ENCODE data around the gene HLA-DPB1. TPM values are rescaled to one million over a fixed set of nuclear protein-coding genes. Genes with fewer than 3 reads are reported as not detected.

The HLA-DPB1 gene
- total RNA-seq, 1 donor from 2014 or later: 13.5 TPM

DNA sequence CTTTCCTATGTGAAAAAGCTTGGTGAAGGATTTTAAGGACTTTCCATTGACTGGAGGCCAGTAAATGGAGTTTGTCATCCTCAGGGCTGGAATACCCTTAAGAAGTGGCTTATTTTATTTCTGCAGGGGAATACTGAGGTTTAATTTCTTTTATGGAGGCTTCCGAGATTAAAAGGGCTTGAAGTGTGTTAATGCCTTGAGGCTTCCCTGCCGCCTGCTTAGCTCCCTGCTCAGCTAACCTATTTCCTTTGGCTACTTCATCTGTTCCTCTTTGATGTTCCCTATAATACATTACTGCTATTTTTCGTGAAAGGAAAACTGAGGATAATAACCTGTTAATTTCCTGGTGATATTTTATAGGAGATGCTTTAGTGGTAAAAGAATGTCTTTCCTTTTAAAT, 44.2 kb downstream of the HLA-DPB1 start:
- peaks cover 37% of the 10 kb centered on the region for H3K4me1 Mint-ChIP-seq (ENCODE audit: low read depth)

DNA sequence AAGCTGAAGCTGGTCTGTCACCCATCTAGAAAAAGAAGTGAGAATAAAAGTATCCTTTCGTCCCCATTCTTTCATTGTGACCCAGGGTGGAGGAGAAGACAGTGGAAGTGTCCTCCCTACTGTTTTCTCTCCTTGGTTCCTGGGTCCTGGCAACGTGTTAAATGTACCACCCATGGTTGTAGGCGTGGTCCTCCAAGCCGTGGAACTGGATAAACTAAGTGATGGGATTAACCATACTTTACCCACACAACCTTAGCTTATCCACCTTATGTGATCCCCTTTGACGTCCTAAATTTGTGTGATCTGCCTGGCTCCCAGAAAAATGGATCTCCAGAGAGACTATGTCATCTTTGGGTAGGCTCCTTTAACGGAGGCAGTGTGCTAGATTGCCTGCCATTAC, 47.4 kb downstream of the HLA-DPB1 start:
- H3K4me3 Mint-ChIP-seq (ENCODE audit: low read depth): no peak overlapping the region
- TF ChIP-seq, protein P1, sequence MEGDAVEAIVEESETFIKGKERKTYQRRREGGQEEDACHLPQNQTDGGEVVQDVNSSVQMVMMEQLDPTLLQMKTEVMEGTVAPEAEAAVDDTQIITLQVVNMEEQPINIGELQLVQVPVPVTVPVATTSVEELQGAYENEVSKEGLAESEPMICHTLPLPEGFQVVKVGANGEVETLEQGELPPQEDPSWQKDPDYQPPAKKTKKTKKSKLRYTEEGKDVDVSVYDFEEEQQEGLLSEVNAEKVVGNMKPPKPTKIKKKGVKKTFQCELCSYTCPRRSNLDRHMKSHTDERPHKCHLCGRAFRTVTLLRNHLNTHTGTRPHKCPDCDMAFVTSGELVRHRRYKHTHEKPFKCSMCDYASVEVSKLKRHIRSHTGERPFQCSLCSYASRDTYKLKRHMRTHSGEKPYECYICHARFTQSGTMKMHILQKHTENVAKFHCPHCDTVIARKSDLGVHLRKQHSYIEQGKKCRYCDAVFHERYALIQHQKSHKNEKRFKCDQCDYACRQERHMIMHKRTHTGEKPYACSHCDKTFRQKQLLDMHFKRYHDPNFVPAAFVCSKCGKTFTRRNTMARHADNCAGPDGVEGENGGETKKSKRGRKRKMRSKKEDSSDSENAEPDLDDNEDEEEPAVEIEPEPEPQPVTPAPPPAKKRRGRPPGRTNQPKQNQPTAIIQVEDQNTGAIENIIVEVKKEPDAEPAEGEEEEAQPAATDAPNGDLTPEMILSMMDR (IDR thresholded peaks at IDR 0.05; ENCODE audit: unreplicated experiment): no peak
- peaks cover 4% of the 10 kb centered on the region for H3K36me3 Mint-ChIP-seq (ENCODE audit: insufficient read depth)
- peaks cover 7% of the 10 kb centered on the region for H3K27me3 Mint-ChIP-seq
- peaks cover 28% of the 10 kb centered on the region for H3K4me1 Mint-ChIP-seq (ENCODE audit: low read depth)
- H3K9me3 Mint-ChIP-seq (ENCODE audit: low read depth): peaks cover 9% of the 10 kb centered on the region
- peak overlapping the region; percentile 93 for H3K27ac Mint-ChIP-seq
- no peak for DNase-seq (ENCODE audit: low spot score, unreplicated experiment)

More for the DNA sequence above, 44.2 kb downstream of the HLA-DPB1 start:
- Mint-ChIP-seq H3K27me3 (peaks cover 38% of the 10 kb centered on the region), H3K36me3 (ENCODE audit: insufficient read depth) (peaks cover 4% of the 10 kb centered on the region), H3K4me3 (ENCODE audit: low read depth) (no peak overlapping the region), H3K9me3 (ENCODE audit: low read depth) (peaks cover 9% of the 10 kb centered on the region), H3K27ac (no peak overlapping the region)
- TF ChIP-seq, protein P1 (IDR thresholded peaks at IDR 0.05; ENCODE audit: unreplicated experiment): no peak
- DNase-seq (ENCODE audit: low spot score, unreplicated experiment): no peak

- Mint-ChIP-seq H3K4me1 (ENCODE audit: low read depth) (peaks cover 26% of the 10 kb centered on the region), H3K27me3 (peaks cover 8% of the 10 kb centered on the region), H3K36me3 (ENCODE audit: insufficient read depth) (peaks cover 4% of the 10 kb centered on the region), H3K27ac (peak overlapping the region; percentile 7), H3K4me3 (ENCODE audit: low read depth) (no peak overlapping the region), H3K9me3 (ENCODE audit: low read depth) (peaks cover 9% of the 10 kb centered on the region)
- no peak for DNase-seq (ENCODE audit: low spot score, unreplicated experiment)
- TF ChIP-seq, protein P1 (IDR thresholded peaks at IDR 0.05; ENCODE audit: unreplicated experiment): peak; percentile 57
These were observed 48.1 kb downstream of the HLA-DPB1 start for GRCh38 chr6:33123732-33124524.

DNA sequence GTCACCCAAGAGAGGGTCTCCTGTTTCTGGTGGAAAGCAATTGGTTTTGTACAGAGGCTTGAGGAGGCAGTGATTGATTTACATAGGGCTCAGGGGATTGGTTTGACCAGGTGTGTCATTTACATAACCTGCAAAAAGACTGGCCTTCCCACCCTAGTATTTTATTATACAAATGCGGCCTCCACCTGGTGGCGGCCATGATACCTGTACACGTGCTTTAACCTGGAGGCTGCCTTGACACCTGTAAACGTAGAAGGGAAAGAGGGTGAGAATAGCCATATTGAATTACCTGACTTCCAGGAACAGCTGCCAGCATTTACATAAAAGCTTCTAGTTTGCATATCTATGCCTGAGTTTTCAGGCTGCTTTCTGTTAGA, 48.7 kb downstream of the HLA-DPB1 start:
- TF ChIP-seq, protein P1 (IDR thresholded peaks at IDR 0.05; ENCODE audit: unreplicated experiment): no peak
- Mint-ChIP-seq H3K4me1 (ENCODE audit: low read depth) (peaks cover 26% of the 10 kb centered on the region), H3K36me3 (ENCODE audit: insufficient read depth) (peaks cover 4% of the 10 kb centered on the region), H3K27me3 (peaks cover 13% of the 10 kb centered on the region), H3K4me3 (ENCODE audit: low read depth) (no peak overlapping the region), H3K9me3 (ENCODE audit: low read depth) (peaks cover 9% of the 10 kb centered on the region), H3K27ac (no peak overlapping the region)
- no peak for DNase-seq (ENCODE audit: low spot score, unreplicated experiment)

DNA sequence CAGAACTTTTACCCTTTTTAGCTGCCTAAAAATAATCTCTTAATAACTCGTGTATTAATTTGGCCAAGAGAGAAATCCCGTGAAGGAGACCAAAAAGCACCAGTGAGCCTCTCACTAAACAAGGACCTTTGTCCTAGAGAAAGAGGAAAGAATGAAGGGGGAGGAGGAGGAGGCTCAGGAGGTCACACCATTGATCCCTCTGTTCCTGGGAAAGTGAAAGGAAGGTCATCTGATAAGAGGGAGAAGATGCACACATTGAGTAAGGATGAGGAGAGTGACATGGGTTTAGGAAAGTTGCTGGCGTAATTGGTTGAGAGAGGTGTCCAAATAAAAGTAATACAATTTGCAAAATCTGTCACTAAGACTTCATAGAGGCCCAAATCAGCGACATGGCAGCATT, 49.2 kb downstream of the HLA-DPB1 start:
- H3K4me1 Mint-ChIP-seq (ENCODE audit: low read depth): peaks cover 26% of the 10 kb centered on the region
- peaks cover 16% of the 10 kb centered on the region for H3K27me3 Mint-ChIP-seq
- H3K27ac Mint-ChIP-seq: no peak overlapping the region
- H3K36me3 Mint-ChIP-seq (ENCODE audit: insufficient read depth): peaks cover 4% of the 10 kb centered on the region
- DNase-seq (ENCODE audit: low spot score, unreplicated experiment): no peak
- H3K9me3 Mint-ChIP-seq (ENCODE audit: low read depth): peaks cover 9% of the 10 kb centered on the region
- TF ChIP-seq, protein P1 (IDR thresholded peaks at IDR 0.05; ENCODE audit: unreplicated experiment): no peak
- H3K4me3 Mint-ChIP-seq (ENCODE audit: low read depth): no peak overlapping the region

Data from progenitor cell of endocrine pancreas (in vitro differentiated cells).